Tibial artery (tissue), 4 donors: Measurements from ENCODE around the gene TAF8.
"Not testable (repeated sequence)": the region's sequence is repeated elsewhere in the genome, so short reads cannot be mapped to it uniquely, and the experiment has no call there.

Source experiments
- DNase-seq, 2 donors: peaks; one replicate each; pipeline ENCODE4 v3.0.0-alpha.2; 2019
- H3K27ac ChIP-seq, 2 donors: fragments of 200-600 bp; sonication (generic) in 1 of 2; 1 replicate in 1 of 2; 2 replicates in 1 of 2; pipeline ENCODE4 v1.5.1; 2018 to 2019; ENCODE audit warnings: mild to moderate bottlenecking in 1 of 2
- H3K27me3 ChIP-seq, 2 donors: fragments of 200-600 bp; sonication (generic) in 1 of 2; one replicate each; pipeline versions ENCODE4 v1.5.1 to v1.6.0; 2016 to 2019
- H3K36me3 ChIP-seq, 3 donors: fragments of 200-600 bp; sonication (generic) in 2 of 3; one replicate each; pipeline ENCODE4 v1.5.1; 2016 to 2019; ENCODE audit warnings: mild to moderate bottlenecking in 2 of 3
- H3K4me1 ChIP-seq, 4 donors: fragments of 200-600 bp; sonication (generic) in 2 of 4; 1 replicate in 3 of 4; 2 replicates in 1 of 4; pipeline ENCODE4 v1.5.1; 2016 to 2019
- H3K4me3 ChIP-seq, 2 donors: fragments of 200-600 bp; sonication (generic) in 1 of 2; 1 replicate in 1 of 2; 2 replicates in 1 of 2; pipeline ENCODE4 v1.5.1; 2018 to 2019; ENCODE audit warnings: mild to moderate bottlenecking in 2 of 2
- H3K9me3 ChIP-seq, 3 donors: fragments of 200-600 bp; sonication (generic) in 1 of 3; one replicate each; pipeline ENCODE4 v1.5.1; 2016 to 2019
- CTCF ChIP-seq, 2 experiments: fragments of 200-600 bp in 1 of 2; fragments of 450-650 bp in 1 of 2; IDR thresholded peaks; one replicate each; pipeline ENCODE4 v1.5.1; 2017 to 2019; ENCODE audit warnings: antibody characterized with exemption in 2 of 2, mild to moderate bottlenecking in 1 of 2, moderate library complexity in 1 of 2
- intact Hi-C: fragments of 100-400 bp; cut with DNase I; formaldehyde crosslinking; loops from one replicate; pipeline ENCODE4 v1.15.0; 2023; ENCODE audit warnings: low total_unique reads

The TAF8 gene

DNA sequence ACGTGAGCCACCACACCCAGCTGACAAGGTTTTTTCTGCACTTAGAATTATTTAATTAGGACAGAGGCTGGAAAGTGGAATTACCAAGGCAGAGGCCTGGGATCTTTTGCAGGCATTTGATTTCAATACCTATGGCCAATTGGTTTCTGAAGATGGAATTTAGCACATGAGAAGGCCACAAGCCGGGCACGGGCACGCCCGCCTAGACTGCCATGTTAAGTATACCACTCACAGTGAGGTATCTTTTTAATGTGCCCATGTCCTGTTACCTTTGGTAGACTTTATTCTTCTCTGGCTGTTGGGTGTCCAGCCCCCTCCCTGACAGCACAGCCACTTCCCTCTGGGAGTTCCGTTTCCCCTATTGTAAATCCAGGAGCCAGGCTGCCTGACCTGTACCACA, 18.0 kb upstream of the TAF8 start:
- peaks cover 0 to 8% (median 0%) of the 10 kb centered on the region in 4 donors for H3K4me1 ChIP-seq
- no peak overlapping the region for H3K4me3 ChIP-seq
- intact Hi-C loops = no loop called here
- H3K9me3 ChIP-seq = no peaks in the 10 kb centered on the region
- H3K27me3 ChIP-seq = no peaks in the 10 kb centered on the region
- peaks cover 0 to 47% (median 14%) of the 10 kb centered on the region in 3 donors for H3K36me3 ChIP-seq
- TF ChIP-seq CTCF (IDR thresholded peaks at IDR 0.05) = no peak
- no peak overlapping the region for H3K27ac ChIP-seq
- DNase-seq = peak in 1 of 2 donors; percentile 32

- Histone ChIP-seq H3K4me1 (peaks cover 0 to 22% (median 0%) of the 10 kb centered on the region in 4 donors), H3K36me3 (peaks cover 0 to 20% (median 8%) of the 10 kb centered on the region in 3 donors)
- H3K4me3 ChIP-seq, DNase-seq, H3K27ac ChIP-seq, H3K9me3 ChIP-seq, intact Hi-C loops, H3K27me3 ChIP-seq: not testable (repeated sequence)
Observed at GRCh38 chr6:42037669-42038068, 12.7 kb upstream of the TAF8 start.

GRCh38 chr6:42038163-42038562, 12.2 kb upstream of the TAF8 start:
- Histone ChIP-seq H3K4me1 (peaks cover 0 to 25% (median 0%) of the 10 kb centered on the region in 4 donors), H3K4me3 (no peak overlapping the region), H3K27ac (no peak overlapping the region), H3K27me3 (no peaks in the 10 kb centered on the region), H3K36me3 (peaks cover 0 to 25% (median 8%) of the 10 kb centered on the region in 3 donors), H3K9me3 (no peaks in the 10 kb centered on the region)
- no peak for TF ChIP-seq CTCF (IDR thresholded peaks at IDR 0.05)
- DNase-seq = peak in 1 of 2 donors; percentile 21
- intact Hi-C loops = no loop called here

GRCh38 chr6:42038811-42039408, 11.4 kb upstream of the TAF8 start:
- H3K36me3 ChIP-seq = peaks cover 0 to 29% (median 8%) of the 10 kb centered on the region in 3 donors
- TF ChIP-seq CTCF (IDR thresholded peaks at IDR 0.05) = no peak
- no peak overlapping the region for H3K27ac ChIP-seq
- no peak for DNase-seq
- intact Hi-C loops = no loop called here
- no peaks in the 10 kb centered on the region for H3K9me3 ChIP-seq
- H3K27me3 ChIP-seq = no peaks in the 10 kb centered on the region
- peaks cover 1 to 32% (median 3%) of the 10 kb centered on the region in 4 donors for H3K4me1 ChIP-seq
- H3K4me3 ChIP-seq = no peak overlapping the region

DNA sequence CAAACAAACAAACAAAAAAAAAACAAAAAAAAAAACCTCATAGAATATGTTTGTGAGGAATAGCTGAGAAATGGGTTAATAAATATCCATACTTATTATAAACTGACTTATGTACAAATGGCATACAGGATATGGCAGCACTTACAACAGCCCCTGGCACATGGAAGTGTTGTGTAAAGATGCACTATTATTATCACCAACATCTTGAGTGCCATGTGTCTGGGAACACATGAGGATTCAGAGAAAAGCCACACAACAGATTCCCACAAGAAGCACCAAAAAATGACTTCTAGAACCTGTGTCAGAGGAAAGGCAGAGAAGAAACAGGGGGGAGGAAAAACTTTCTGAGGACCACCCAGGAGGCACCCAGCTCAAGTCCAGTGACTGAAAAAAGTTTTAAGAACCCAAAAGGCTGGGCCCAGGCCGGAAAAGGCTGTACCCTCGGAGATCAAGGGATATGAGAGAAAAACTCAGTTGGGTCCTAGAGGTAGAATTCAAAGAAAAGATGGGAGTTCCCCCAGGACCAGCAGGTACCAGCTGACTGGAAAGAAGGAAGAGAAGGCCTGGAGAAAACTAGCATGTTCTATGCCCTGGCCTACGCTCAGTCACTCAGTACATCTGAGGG, 9.4 kb upstream of the TAF8 start:
- Histone ChIP-seq H3K27ac (no peak overlapping the region), H3K4me3 (no peak overlapping the region), H3K36me3 (peaks cover 0 to 29% (median 8%) of the 10 kb centered on the region in 3 donors), H3K4me1 (peaks cover 4 to 53% (median 24%) of the 10 kb centered on the region in 4 donors), H3K27me3 (no peaks in the 10 kb centered on the region), H3K9me3 (no peaks in the 10 kb centered on the region)
- intact Hi-C loops = loop anchor here (5.0 kb wide), 2 partner anchors 119 to 259 kb away; partner anchors contain the start of genes BYSL, MED20 and PRICKLE4
- no peak for TF ChIP-seq CTCF (IDR thresholded peaks at IDR 0.05)
- no peak for DNase-seq

DNA sequence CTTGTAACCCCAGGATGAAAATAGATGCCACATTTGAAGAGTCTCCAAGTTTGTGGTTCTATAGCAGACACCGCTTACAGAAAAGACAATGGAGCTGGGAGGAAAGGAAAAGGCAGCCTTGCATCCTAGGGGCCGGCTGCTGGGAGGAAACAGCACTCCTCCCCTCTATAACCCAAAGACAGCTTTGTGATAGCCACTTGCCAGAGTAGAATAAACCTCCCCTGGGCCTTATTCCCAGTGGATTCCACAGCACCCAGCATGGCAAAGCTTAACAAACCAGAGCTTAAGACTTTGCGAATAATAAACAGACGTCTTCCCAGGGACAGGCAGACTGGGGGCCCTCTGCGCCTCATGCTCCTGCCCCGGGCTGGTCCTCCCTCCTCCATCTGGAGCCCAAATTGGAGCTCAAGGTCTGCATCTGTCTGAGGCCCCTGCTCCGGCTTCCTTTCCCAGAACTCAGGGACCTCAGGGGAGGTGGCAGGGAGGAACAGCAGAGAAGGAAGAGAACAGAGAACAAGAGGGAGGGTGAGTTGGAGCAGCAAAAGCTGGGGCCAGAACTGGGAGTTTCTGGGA, 8.8 kb upstream of the TAF8 start:
- H3K4me1 ChIP-seq = peaks cover 4 to 59% (median 29%) of the 10 kb centered on the region in 4 donors
- intact Hi-C loops = loop anchor here (5.0 kb wide), 2 partner anchors 119 to 259 kb away; partner anchors contain the start of genes BYSL, MED20 and PRICKLE4
- peaks cover 0 to 29% (median 7%) of the 10 kb centered on the region in 3 donors for H3K36me3 ChIP-seq
- no peaks in the 10 kb centered on the region for H3K9me3 ChIP-seq
- no peak overlapping the region for H3K4me3 ChIP-seq
- no peak for TF ChIP-seq CTCF (IDR thresholded peaks at IDR 0.05)
- DNase-seq = peak in 1 of 2 donors; percentile 48
- no peak overlapping the region for H3K27ac ChIP-seq
- no peaks in the 10 kb centered on the region for H3K27me3 ChIP-seq
